Upper lobe of left lung (tissue), 6 donors: ENCODE data around the gene RIN3. TPM values are rescaled to one million over a fixed set of nuclear protein-coding genes. Genes with fewer than 3 reads are reported as not detected.

Experiments used
- ATAC-seq, 2 donors: fragments of 200-7000 bp; cut with Tn5 transposase; one replicate each; pipeline ENCODE4 v1.9.1; 2022; ENCODE audit warnings: mild to moderate bottlenecking in 2 of 2, moderate library complexity in 2 of 2; ENCODE audit not compliant: low FRiP score in 2 of 2
- DNase-seq, 2 donors: peaks; one replicate each; pipeline ENCODE4 v3.0.0-alpha.2; 2019 to 2020
- H3K27ac ChIP-seq, 4 donors: fragments of 200-600 bp; sonication (generic); one replicate each; pipeline ENCODE4 v1.5.1; 2016 to 2019
- H3K27me3 ChIP-seq, 4 donors: fragments of 200-600 bp; sonication (generic); one replicate each; pipeline ENCODE4 v1.5.1; 2017 to 2019
- H3K36me3 ChIP-seq, 4 donors: fragments of 200-600 bp; sonication (generic); one replicate each; pipeline ENCODE4 v1.5.1; 2016 to 2019
- H3K4me1 ChIP-seq, 4 donors: fragments of 200-600 bp; sonication (generic); one replicate each; pipeline ENCODE4 v1.5.1; 2018 to 2019
- H3K4me3 ChIP-seq, 4 donors: fragments of 200-600 bp; sonication (generic); one replicate each; pipeline ENCODE4 v1.5.1; 2017 to 2019; ENCODE audit warnings: mild to moderate bottlenecking in 2 of 4, moderate library complexity in 1 of 4
- H3K9me3 ChIP-seq, 4 donors: fragments of 200-600 bp; sonication (generic); one replicate each; pipeline ENCODE4 v1.5.1; 2018 to 2019
- EP300 ChIP-seq, 4 donors: sonication (generic); formaldehyde crosslinking; IDR thresholded peaks; one replicate each; pipeline ENCODE4 v1.5.1; 2017; ENCODE audit warnings: antibody characterized with exemption in 4 of 4, control low read depth in 2 of 4
- POLR2A ChIP-seq, 4 donors: fragments of 450-650 bp; IDR thresholded peaks; one replicate each; pipeline ENCODE4 v1.5.1; 2016 to 2017; ENCODE audit warnings: antibody characterized with exemption in 4 of 4, mild to moderate bottlenecking in 2 of 4
- POLR2AphosphoS5 ChIP-seq, 2 donors: sonication (generic); formaldehyde crosslinking; IDR thresholded peaks; one replicate each; pipeline ENCODE4 v1.5.1; 2017; ENCODE audit warnings: antibody characterized with exemption in 2 of 2
- WGBS, 2 donors: methylation state at CpG; one replicate each; pipeline ENCODE4 v1.1.5; 2017 to 2018; 5-methylcytosine and 5-hydroxymethylcytosine counted together
- total RNA-seq, 6 donors: library from RNA; depleted of rRNA in 4 of 6; stranded (reverse); fragments of >200 nt in 4 of 6; gene quantifications; one replicate each; pipeline versions ENCODE4 v1.1.0 to v1.2.1, GENCODE V29; 2016 to 2021
- TF ChIP-seq, protein P1 (sequence below), 6 experiments: fragments of 450-650 bp in 4 of 6; fragments of 200-600 bp in 2 of 6; sonication (generic) in 2 of 6; IDR thresholded peaks; one replicate each; pipeline ENCODE4 v1.5.1; 2016 to 2019; ENCODE audit warnings: antibody characterized with exemption in 6 of 6
- donor health status: DM: no; HTN: no; CAD: no; lungs with moderate emphysema.
- donor health status: DM: no; HTN: yes; CAD: no; lungs with severe emphysema.

RIN3 gene
- total RNA-seq, 6 donors from 2014 or later, result 19.0 to 88.0 (median 59.7) TPM

DNA sequence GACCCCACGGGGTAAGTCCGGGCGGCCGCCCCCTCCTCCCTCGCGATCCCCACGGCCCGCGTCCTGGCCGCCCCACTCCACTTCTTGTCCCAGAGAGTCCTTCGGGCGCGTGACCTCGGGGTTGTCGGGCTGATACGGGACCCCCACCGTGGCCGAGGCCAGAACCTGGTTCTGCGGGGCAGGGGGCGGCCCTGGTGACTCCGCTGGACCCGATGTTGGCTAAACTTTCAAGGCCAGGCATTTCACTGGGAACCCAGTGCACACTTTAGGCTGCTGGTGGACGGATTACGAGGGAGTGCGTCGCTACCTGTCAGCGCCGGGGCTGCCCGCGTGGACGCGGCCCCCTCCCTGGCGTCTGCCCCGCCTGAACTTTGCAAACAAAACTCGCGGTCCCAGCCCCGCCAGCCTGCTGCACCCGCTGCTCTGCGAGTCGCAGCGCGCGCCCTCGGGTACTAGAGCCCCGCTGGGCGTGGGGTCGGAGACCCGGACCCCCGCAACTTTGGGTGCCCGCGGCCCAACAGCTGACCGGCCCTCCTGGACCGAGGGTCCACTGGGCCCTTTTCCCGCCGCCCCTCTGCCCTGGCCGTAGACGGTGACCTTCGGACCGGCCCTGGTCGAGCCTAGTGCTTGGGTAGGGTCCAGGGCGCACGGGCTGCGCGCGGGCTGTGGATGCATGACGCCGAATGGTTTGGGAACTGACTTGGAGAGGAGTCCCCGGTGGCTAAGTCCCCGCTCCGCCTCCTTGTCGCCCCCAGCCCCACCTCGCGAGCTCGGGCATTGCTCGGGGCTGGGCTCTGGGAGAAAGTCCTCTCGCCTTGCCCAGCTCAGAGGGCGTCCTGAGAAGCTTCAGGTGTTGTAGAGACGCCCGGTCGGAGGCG is 624 bp downstream of the RIN3 start:
- DNase-seq (peak in 1 of 2 donors; percentile 90), ATAC-seq (peak in 1 of 2 donors; percentile 38)
- H3K4me1 ChIP-seq, result peaks cover 34 to 71% (median 43%) of the 10 kb centered on the region in 4 donors
- H3K9me3 ChIP-seq, result no peaks in the 10 kb centered on the region
- TF ChIP-seq POLR2A (IDR thresholded peaks at IDR 0.05) (peak in 1 of 4 donors; percentile 4), EP300 (IDR thresholded peaks at IDR 0.05) (no peak)
- TF ChIP-seq, protein P1, sequence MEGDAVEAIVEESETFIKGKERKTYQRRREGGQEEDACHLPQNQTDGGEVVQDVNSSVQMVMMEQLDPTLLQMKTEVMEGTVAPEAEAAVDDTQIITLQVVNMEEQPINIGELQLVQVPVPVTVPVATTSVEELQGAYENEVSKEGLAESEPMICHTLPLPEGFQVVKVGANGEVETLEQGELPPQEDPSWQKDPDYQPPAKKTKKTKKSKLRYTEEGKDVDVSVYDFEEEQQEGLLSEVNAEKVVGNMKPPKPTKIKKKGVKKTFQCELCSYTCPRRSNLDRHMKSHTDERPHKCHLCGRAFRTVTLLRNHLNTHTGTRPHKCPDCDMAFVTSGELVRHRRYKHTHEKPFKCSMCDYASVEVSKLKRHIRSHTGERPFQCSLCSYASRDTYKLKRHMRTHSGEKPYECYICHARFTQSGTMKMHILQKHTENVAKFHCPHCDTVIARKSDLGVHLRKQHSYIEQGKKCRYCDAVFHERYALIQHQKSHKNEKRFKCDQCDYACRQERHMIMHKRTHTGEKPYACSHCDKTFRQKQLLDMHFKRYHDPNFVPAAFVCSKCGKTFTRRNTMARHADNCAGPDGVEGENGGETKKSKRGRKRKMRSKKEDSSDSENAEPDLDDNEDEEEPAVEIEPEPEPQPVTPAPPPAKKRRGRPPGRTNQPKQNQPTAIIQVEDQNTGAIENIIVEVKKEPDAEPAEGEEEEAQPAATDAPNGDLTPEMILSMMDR (IDR thresholded peaks at IDR 0.05), result no peak
- peak overlapping the region; percentile 93 to 96 (median 94) for H3K27ac ChIP-seq
- no peaks in the 10 kb centered on the region for H3K27me3 ChIP-seq
- H3K36me3 ChIP-seq, result no peaks in the 10 kb centered on the region
- H3K4me3 ChIP-seq, result peak overlapping the region; percentile 67 to 92 (median 82)
- 0 to 16% methylated on average over 6 to 42 of the region's 81 CpGs for WGBS, 2 donors

DNA sequence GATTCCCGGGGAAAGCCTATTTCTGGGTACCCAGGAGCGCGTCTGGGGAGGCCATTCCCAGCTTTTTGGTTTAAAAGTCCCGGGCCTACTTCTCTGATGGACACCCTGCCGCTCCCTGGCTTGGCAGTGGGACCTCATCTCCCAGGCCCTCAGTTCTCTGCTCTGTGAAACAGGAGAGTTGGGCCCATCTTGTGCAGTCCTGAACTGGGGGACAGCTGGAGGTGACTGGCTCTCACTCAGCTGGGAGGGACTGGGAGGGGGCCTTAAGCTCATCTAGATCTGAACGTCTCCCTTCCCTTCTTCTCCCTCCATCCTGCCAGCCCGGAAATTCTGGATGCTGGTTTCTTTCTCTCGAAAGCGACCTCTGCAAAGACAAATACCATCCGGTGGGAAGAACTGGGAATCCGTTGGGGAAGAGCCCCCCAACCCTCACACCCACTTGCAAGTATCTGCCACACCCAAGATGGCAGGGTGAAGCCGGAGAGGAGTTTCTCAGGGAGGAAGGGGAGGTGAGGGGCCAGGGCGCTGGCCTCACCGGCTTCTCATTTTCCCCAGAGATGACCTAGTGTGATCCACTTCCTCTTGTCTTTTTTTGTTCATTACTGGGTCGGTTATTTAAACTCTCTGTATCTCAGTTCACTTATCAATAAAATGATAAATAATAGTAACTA is 1.4 kb downstream of the RIN3 start:
- no peak for DNase-seq
- H3K4me3 ChIP-seq, result peak overlapping the region; percentile 67 to 92 (median 82)
- 45 to 48% methylated on average over 14 to 15 of the region's 15 CpGs for WGBS, 2 donors

DNA sequence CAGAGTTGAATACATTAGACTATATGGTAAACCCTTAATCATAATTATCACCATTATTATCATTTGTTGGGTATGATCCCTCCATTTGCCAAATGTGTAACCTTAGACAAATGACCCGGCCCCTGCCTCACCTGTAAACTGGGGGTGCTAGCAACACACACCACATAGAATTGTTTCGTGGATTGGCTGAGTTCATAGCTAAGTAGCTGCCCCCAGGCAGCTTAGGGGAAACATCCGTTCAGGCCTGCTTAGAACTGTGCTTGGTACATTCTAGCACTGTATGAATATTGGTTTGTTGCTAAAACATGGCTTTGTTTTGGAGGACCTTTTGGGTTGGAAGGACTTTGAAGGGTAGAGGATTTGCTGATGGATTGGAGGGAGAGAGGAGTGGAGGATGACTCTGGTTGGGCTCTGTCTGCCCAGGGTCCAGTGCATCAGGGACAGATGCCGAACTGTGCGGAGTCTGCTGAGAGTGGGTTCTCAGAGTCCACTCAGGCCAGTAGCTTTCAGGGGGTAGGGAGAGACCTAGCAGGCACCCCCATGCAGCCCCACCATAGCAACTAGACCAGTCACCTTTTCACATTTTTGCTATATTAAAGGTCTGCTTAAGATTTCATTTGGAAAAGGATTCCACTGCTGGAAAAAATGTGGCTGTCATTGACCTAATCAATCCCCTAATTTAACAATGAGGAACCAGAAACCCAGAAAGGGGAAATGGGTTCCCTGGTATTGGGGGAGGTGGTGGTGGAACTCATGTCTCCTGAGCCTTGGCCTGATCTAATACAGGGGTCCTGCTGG is 2.2 kb downstream of the RIN3 start:
- Histone ChIP-seq H3K27me3 (no peaks in the 10 kb centered on the region), H3K36me3 (no peaks in the 10 kb centered on the region), H3K9me3 (no peaks in the 10 kb centered on the region), H3K4me3 (peak overlapping the region in 2 of 4 donors; percentile 67 to 92), H3K27ac (peak overlapping the region; percentile 39 to 96 (median 94)), H3K4me1 (peaks cover 44 to 79% (median 48%) of the 10 kb centered on the region in 4 donors)
- ATAC-seq (no peak), DNase-seq (no peak)
- 88 to 94% methylated on average over 5 of the region's 5 CpGs for WGBS, 2 donors
- TF ChIP-seq POLR2A (IDR thresholded peaks at IDR 0.05), result no peak
- TF ChIP-seq EP300 (IDR thresholded peaks at IDR 0.05), result no peak
- TF ChIP-seq POLR2AphosphoS5 (IDR thresholded peaks at IDR 0.05), result no peak
- TF ChIP-seq, protein P1 (IDR thresholded peaks at IDR 0.05), result no peak

More for the DNA sequence above, 1.4 kb downstream of the RIN3 start:
- Histone ChIP-seq H3K9me3 (no peaks in the 10 kb centered on the region), H3K27me3 (no peaks in the 10 kb centered on the region), H3K4me1 (peaks cover 41 to 78% (median 48%) of the 10 kb centered on the region in 4 donors), H3K36me3 (no peaks in the 10 kb centered on the region), H3K27ac (peak overlapping the region; percentile 93 to 96 (median 94))
- no peak for TF ChIP-seq EP300 (IDR thresholded peaks at IDR 0.05)
- TF ChIP-seq, protein P1 (IDR thresholded peaks at IDR 0.05), result no peak
- no peak for TF ChIP-seq POLR2A (IDR thresholded peaks at IDR 0.05)
- TF ChIP-seq POLR2AphosphoS5 (IDR thresholded peaks at IDR 0.05), result no peak
- no peak for ATAC-seq

DNA sequence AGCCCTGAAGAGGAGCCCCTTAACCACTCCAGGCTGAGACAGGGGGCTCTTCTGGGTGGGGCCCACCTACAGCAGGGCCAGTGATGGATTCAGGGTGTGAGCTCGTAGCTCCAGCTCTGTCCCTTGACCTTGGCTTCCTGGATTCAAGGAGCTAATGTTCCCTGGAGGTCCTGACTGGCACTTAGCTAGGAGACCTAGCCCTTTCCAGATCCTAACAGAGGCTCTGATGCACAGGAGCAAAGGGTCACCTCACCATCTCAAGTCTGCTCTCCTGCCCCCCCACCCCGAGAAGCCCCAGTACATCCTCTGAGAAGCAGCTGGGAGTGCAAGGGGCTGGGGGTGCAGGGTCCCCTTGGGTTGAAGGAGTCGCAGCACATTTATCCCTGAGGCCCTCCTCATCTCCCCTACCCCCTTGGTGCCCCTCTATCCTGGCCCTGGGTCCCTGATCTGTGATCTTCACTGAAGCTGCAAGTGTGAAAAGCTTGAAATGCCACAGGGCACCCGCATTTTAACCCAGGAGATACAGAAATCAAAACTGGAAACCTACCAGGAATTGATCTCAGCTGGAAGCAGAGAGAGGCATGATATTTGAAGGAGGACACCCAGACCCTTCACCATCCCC is 2.9 kb downstream of the RIN3 start:
- Histone ChIP-seq H3K27ac (peak overlapping the region in 3 of 4 donors; percentile 39 to 96 (median 94)), H3K36me3 (no peaks in the 10 kb centered on the region), H3K9me3 (no peaks in the 10 kb centered on the region), H3K4me3 (no peak overlapping the region), H3K4me1 (peaks cover 39 to 76% (median 44%) of the 10 kb centered on the region in 4 donors), H3K27me3 (no peaks in the 10 kb centered on the region)
- no peak for ATAC-seq
- DNase-seq, result peak in 1 of 2 donors; percentile 9
- TF ChIP-seq POLR2AphosphoS5 (IDR thresholded peaks at IDR 0.05) (no peak), POLR2A (IDR thresholded peaks at IDR 0.05) (no peak), EP300 (IDR thresholded peaks at IDR 0.05) (no peak)
- TF ChIP-seq, protein P1 (IDR thresholded peaks at IDR 0.05), result no peak
- WGBS, 2 donors, result 82 to 96% methylated on average over 3 to 4 of the region's 4 CpGs
